ENCODE results near the gene FAR1.
"Not testable (repeated sequence)": the region's sequence is repeated elsewhere in the genome, so short reads cannot be mapped to it uniquely, and the experiment has no call there.

FAR1 gene

DNA sequence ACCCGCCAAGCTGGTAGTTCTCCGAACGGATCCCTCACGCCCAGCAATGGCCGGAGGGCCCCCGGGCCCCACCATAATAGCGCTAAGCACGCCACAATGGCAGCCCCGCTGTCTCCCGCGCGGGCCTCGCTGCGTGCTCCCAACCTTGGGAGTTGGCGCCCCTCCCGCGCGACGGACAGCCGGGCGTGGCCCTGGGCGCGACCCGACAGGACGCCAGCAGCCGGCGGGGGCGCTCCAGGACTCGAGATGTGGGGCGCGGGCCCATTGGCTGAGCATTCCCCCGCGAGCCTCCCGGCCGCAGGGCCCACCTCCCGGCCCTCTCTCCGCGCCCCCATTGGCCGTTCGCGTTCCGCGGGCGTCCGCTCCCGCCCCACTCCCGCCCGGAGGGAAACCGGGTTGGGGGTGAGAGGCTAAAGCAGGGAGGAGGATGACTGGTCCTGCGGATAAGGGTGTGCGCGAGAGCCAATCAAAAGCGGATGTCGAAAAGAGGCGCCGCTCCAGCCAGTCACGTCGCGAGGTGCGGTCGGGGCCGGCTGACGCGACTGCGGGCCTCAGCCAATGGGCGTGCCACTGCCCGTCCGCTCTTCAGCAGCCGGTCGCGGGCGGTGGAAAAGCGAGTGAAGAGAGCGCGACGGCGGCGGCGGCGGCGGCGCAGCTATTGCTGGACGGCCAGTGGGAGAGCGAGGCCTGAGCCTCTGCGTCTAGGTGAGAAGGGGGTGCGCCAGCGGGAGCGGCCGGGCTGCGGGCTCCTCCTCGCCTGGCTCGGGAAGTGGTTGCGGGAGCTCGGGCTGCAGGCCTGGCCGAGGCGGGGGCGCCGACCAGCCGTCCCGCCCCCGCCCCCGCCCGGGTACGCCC is at the start of gene FAR1:
TSS of gene FAR1 (plus strand) at position 567 of the 855 bp plus-strand sequence. CDS start 26,098 bp downstream, outside the sequence.
- peak; percentile 73 for DNase-seq

DNA sequence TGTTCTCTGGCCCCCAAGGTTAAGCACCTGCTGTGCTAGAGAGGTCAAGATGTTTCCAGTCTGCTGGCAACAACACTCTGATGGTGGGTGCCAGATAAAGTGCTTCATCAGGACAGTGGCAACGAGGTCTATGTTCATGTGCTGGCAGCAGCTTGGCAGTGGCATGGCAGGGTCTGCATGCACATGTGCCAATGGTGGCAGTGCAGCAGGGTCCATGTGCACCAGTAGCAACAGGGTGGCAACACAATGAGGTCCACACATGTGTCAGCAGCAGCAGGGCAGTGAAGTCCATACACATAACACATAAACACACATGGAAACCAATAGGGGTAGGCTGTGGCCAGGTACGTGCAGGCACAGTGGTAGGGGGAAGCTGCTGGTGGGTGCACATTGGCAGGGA is 48.4 kb upstream of the FAR1 start:
- DNase-seq: no peak

- not testable (repeated sequence) for DNase-seq
These were observed 41.6 kb upstream of the FAR1 start for GRCh38 chr11:13626818-13627217.

DNA sequence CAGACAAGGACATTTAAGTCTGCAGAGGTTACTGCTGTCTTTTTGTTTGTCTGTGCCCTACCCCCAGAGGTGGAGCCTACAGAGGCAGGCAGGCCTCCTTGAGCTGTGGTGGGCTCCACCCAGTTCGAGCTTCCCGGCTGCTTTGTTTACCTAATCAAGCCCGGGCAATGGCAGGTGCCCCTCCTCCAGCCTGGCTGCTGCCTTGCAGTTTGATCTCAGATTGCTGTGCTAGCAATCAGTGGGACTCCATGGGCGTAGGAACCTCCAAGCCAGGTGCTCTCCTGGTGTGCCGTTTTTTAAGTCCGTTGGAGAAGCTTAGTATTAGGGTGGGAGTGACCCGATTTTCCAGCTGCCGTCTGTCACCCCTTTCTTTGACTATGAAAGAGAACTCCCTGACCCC is 39.8 kb upstream of the FAR1 start:
- not testable (repeated sequence) for DNase-seq

GRCh38 chr11:13629779-13630178 is 38.7 kb upstream of the FAR1 start:
- no peak for DNase-seq

DNA sequence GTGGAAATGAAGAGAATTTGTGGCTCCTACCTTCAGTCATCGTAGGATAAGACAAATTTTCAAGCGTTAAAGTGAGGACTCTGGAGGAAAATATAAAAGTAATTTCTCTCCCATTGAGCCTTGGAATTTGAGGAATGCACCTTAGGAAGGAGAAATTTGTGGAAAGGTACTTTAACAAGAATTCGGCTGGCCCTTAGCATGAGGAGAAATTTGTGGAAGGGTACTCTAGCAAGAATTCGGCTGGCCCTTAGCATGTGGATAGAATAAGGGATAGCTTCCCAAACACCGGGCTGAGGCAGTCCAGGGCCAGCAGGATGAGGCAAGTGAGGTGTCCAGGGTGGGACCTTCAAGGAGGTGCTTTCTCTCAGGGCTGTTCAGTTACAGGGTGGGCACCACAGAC is 33.2 kb upstream of the FAR1 start:
- DNase-seq: no peak

GRCh38 chr11:13635804-13636203 is 32.7 kb upstream of the FAR1 start:
- DNase-seq: no peak

DNA sequence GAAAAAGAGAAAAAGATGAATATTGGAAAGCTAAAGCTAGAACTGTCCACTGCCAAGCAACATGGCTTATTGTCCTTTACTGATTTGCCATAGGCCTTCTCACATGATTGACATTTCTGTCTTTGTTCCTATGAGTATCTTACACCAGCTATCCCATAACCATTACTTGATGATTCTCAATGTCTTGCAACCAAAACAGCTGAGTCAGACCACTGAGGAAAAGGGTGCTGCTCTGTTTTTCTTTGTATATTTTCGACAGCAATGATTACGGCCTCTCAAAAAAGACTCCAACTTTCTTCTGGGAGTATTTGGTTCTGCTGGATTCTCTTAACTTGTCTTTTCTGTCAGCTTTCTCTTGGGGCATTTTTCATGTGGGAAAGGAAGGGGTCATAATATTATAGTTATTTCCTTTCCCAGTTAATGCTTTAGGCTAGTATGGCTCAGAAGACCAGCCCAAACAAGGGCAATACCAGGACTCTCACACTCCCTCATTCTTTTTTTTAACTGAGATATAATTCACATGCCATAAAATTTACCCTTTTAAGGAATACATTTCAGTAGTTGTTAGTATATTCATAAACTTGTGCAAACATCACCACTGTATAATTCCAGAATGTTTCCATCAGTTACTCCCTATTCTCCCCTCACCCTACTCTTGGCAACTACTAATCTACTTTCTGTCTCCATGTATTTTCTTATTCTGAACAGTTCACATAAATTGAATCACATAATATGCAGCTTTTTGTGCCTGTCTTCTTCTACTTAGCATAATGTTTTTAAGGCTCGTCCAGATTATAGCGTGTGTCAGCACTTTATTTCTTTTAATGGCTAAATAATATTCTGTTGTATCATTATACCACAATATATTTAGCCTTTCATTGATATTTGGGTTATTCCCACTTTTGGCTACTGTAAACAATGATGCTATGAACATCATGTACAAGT is 31.1 kb upstream of the FAR1 start:
- DNase-seq: no peak

GRCh38 chr11:13638422-13638821 is 30.0 kb upstream of the FAR1 start:
- DNase-seq: no peak

DNA sequence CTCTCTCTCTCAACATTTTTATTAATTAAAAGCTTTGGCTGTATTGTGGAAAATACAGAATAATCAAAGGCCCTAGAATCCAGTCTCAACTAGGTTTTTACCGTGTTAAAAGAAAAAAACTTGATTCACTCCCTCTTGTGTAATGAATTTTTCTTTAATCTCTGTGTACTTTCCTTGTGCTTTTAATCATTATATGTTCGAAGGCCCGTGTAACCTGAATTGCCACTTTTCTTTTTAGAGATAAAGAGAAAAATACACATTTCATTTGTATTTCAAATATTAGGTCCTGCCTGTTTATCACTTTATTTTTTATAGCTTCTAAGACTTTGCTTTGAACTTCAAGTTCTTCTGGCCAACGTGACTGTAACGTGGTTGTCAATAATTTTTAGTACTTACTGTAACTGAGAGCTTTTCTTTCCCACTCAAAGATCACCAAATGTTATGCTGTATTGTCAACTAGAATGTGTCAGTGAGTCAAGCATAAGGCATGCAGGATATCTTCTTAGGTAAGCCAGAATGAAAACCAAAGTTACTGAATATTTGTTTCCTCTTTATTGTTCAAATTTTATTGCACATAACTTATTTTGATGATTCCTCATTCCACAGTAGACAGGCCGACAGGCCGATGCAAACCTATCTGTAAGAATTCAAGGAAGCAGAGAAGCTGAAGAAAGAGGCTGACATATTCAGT is 23.3 kb upstream of the FAR1 start:
- no peak for DNase-seq

GRCh38 chr11:13647391-13647790 is 21.1 kb upstream of the FAR1 start:
- DNase-seq: no peak

DNA sequence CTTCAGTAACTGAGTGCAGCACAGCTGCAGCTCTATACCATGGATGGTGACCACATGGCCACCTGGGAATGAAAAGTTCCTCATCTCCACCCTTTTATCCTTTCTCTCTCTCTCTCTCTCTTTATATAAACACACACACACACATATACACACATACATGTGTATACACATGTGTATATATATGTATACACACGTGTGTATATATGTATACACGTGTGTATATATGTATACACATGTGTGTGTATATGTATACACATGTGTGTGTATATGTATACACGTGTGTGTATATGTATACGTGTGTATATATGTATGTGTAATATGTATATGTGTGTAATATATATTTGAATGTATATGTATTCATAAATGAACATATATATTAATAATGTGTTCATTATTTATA is 18.8 kb upstream of the FAR1 start:
- no peak for DNase-seq

GRCh38 chr11:13651515-13651914 is 17.0 kb upstream of the FAR1 start:
- DNase-seq: not testable (repeated sequence)

DNA sequence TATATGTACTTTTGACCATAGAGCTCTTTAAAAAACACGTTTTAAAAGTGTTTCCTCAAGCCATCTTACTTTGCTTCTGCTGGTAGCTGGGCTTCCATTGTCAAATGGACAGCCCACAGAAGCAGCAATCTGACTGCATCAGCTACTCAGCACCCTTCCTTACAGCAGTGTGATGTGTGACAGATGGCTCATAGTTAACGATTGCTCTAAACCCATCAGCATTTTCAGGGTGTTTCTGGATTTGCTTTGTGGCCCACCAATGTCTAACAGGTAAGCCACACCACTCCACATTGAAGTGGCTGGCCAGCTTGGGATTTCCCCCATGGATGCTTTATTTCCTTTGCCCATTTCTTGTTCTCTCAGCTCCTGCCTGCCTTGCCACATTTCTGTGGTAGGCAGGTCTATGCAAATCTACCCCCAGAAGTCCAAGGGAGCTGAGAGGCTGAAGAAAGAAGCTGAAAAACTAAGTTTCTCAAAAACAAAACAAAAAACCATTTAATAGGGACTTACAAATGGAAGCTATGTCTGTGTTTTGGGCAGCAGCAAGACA is 7.3 kb upstream of the FAR1 start:
- DNase-seq: no peak

- DNase-seq: no peak
These were observed 4.8 kb upstream of the FAR1 start for GRCh38 chr11:13663631-13664071.

GRCh38 chr11:13664351-13664750 is 4.1 kb upstream of the FAR1 start:
- DNase-seq: no peak

- DNase-seq: no peak
These were observed 1.8 kb upstream of the FAR1 start for GRCh38 chr11:13666708-13667107.

GRCh38 chr11:13667245-13667644 is 1.2 kb upstream of the FAR1 start:
- DNase-seq: no peak

DNA sequence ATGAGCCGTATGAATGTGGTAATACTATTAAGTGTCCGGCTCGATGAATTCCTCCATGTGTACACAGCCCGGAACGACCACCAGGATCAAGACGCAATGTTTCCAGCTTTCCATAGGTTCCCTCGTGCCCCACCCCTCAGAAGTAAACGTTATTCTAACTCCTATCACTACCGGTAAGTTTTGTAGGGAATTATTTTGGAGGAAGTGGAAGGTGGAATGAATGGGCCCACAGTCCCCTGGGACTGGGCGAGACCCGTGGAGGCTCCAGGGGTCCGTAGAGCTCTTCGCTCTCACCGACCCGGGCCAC is 720 bp upstream of the FAR1 start:
- DNase-seq: no peak

DNA sequence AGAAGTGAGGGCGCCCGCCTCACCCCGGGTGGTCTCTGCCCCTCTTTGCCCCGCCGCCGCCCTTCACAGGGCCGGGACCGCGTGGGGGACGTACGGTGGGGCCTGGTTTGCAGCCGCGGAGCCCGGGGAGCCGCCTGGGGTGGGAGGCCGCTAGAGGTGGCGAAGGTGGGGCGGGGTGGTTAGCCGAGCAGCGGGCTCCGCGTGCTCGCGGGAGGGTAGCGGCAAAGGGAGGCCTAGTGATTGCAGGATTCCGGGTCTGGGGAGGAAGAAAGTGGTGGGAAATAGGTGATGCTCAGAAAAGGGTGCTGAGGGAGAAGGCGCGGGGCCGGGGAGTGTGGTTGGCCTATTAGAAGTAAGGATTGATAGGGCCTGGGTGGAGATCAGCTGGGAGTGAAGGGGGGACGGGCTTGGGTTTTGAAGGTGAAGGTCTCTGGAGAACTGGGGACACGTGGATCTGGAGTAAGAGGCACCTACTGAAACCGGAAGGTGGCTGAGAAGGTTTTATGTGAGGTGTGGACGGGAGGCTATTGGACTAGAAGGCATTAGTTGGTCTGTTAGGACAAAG is 571 bp downstream of the FAR1 start:
- DNase-seq: no peak

DNA sequence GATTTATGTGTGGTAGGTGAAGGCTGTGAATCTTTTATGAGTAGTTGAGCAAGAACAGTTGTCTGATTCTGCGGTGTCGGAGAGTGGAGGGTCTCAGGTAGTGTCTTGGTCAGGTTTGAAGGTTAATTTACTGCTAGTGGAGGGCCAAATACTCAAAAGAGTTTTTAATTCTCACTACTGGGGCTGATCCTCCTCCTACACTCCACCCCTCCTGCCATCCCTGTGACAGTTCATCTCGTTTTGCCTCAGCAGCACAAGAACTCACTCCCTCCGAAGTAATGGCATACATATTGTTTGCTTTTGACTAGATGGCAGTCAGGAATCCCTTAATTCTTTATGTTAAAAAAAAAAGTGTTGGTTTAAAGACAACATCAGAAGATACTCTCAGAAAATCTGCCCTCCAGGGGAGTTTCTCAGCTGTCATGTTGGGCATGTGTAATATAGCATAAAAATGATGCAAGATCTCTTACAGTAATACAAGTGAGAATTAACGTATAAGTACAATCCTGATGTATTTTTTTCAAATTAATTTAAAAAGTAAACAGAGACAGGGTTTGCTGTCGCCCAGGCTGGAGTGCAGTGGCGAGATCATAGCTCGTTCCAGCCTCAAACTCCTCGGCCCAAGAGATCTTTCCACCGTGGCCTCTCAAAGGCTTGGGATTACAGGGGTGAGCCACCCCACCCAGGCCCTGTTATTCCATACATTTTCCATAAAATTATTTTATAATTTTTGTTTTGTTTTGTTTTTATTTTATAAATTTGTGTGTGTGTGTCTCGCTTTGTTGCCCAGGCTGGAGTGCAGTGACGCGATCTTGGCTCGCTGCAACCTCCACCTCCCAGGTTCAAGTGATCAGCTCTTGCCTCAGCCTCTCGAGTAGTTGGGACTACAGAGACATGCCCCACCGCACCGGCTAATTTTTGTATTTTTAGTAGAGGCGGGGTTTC is 1.3 kb downstream of the FAR1 start:
- DNase-seq: no peak
